GM23338 (cell line): Measurements from ENCODE around the gene NDUFB8. TPM values are rescaled to one million over a fixed set of nuclear protein-coding genes. Genes with fewer than 3 reads are reported as not detected.

Experiments
- ATAC-seq: fragments of 200-7000 bp; cut with Tn5 transposase; 3 replicates; pipeline ENCODE4 v1.9.1; 2020
- DNase-seq: peaks from one replicate; pipeline ENCODE4 v3.0.0-alpha.2; 2015; ENCODE audit warnings: low spot score
- H2AFZ ChIP-seq: fragments of 200-600 bp; sonication (generic); 2 replicates; pipeline ENCODE4 v1.8.0; 2016; ENCODE audit warnings: antibody characterized with exemption, mild to moderate bottlenecking, moderate library complexity
- H3F3A ChIP-seq: fragments of 200-600 bp; sonication (generic); replicated peaks from 2 replicates; pipeline ENCODE4 v1.8.0; 2017; ENCODE audit warnings: antibody characterized with exemption, mixed run types, low read depth
- H3K27ac ChIP-seq: fragments of 200-600 bp; sonication (generic); 2 replicates; pipeline ENCODE4 v1.6.1; 2016; ENCODE audit warnings: low read depth
- H3K27me3 ChIP-seq: fragments of 200-600 bp; sonication (generic); 2 replicates; pipeline ENCODE4 v1.8.0; 2016; ENCODE audit warnings: mild to moderate bottlenecking, mixed run types, moderate library complexity; ENCODE audit not compliant: insufficient read depth
- H3K36me3 ChIP-seq: fragments of 200-600 bp; sonication (generic); 2 replicates; pipeline ENCODE4 v1.8.0; 2016; ENCODE audit warnings: mild to moderate bottlenecking; ENCODE audit not compliant: insufficient read depth
- H3K4me1 ChIP-seq: fragments of 200-600 bp; sonication (generic); 2 replicates; pipeline ENCODE4 v1.8.0; 2016; ENCODE audit warnings: mild to moderate bottlenecking, moderate library complexity; ENCODE audit not compliant: insufficient read depth
- H3K4me2 ChIP-seq: fragments of 200-600 bp; sonication (generic); 2 replicates; pipeline ENCODE4 v1.7.1; 2017; ENCODE audit warnings: mixed run types
- H3K4me3 ChIP-seq: fragments of 200-600 bp; sonication (generic); 2 replicates; pipeline ENCODE4 v1.6.1; 2016; ENCODE audit warnings: mixed run types
- H3K79me2 ChIP-seq: fragments of 200-600 bp; sonication (generic); replicated peaks from 2 replicates; pipeline ENCODE4 v1.8.0; 2017; ENCODE audit warnings: mild to moderate bottlenecking; ENCODE audit not compliant: insufficient read depth
- H3K9me2 ChIP-seq: fragments of 200-600 bp; sonication (generic); 2 replicates; pipeline ENCODE4 v1.8.0; 2017; ENCODE audit not compliant: insufficient read depth
- H4K20me1 ChIP-seq: fragments of 200-600 bp; sonication (generic); replicated peaks from 2 replicates; pipeline ENCODE4 v1.8.0; 2017; ENCODE audit warnings: mild to moderate bottlenecking; ENCODE audit not compliant: insufficient read depth
- H3K27ac Mint-ChIP-seq: 2 replicates; pipeline ENCODE4 v1.8.0; 2020; ENCODE audit warnings: inconsistent platforms, mild to moderate bottlenecking, moderate library complexity, mixed read lengths
- H3K27me3 Mint-ChIP-seq: 3 replicates; pipeline ENCODE4 v1.8.0; 2022; ENCODE audit warnings: low read depth, mild to moderate bottlenecking, moderate library complexity, mixed read lengths, inconsistent platforms; ENCODE audit not compliant: insufficient read depth, poor library complexity
- H3K36me3 Mint-ChIP-seq: 3 replicates; pipeline ENCODE4 v1.8.0; 2021; ENCODE audit warnings: low read depth, mild to moderate bottlenecking, inconsistent platforms, moderate library complexity, mixed read lengths
- H3K4me1 Mint-ChIP-seq: 3 replicates; pipeline ENCODE4 v1.8.0; 2020; ENCODE audit warnings: mild to moderate bottlenecking, inconsistent platforms, mixed read lengths
- H3K4me3 Mint-ChIP-seq: 3 replicates; pipeline ENCODE4 v1.8.0; 2021; ENCODE audit warnings: moderate library complexity, mild to moderate bottlenecking, inconsistent platforms, mixed read lengths
- H3K9me3 Mint-ChIP-seq: 3 replicates; pipeline ENCODE4 v1.8.0; 2020; ENCODE audit warnings: moderate library complexity, mild to moderate bottlenecking, inconsistent platforms, mixed read lengths
- CREB1 ChIP-seq: fragments of 250-450 bp; sonication (Bioruptor Pico); IDR thresholded peaks from 2 replicates; pipeline ENCODE4 v1.5.0; 2020; ENCODE audit warnings: low read depth, mild to moderate bottlenecking, moderate library complexity
- EZH2 ChIP-seq: fragments of 200-600 bp; sonication (generic); IDR thresholded peaks from one replicate; pipeline ENCODE4 v1.8.0; 2017; ENCODE audit warnings: antibody characterized with exemption, mild to moderate bottlenecking, low read depth; ENCODE audit not compliant: unreplicated experiment
- EZH2phosphoT487 ChIP-seq: fragments of 200-600 bp; sonication (generic); IDR thresholded peaks from one replicate; pipeline ENCODE4 v1.8.1; 2018; ENCODE audit warnings: antibody characterized with exemption; ENCODE audit not compliant: unreplicated experiment
- JUNB ChIP-seq: IDR thresholded peaks from one replicate; pipeline ENCODE4 v1.6.1; 2016; ENCODE audit warnings: antibody characterized with exemption; ENCODE audit not compliant: unreplicated experiment
- NANOG ChIP-seq: IDR thresholded peaks from 2 replicates; pipeline ENCODE4 v1.6.1; 2016; ENCODE audit warnings: antibody characterized with exemption, borderline replicate concordance
- POLR2AphosphoS5 ChIP-seq: IDR thresholded peaks from 2 replicates; pipeline ENCODE4 v1.6.1; 2016; ENCODE audit warnings: antibody characterized with exemption, low read depth
- STAT1 ChIP-seq: IDR thresholded peaks from one replicate; pipeline ENCODE4 v1.6.1; 2016; ENCODE audit warnings: antibody characterized with exemption; ENCODE audit not compliant: unreplicated experiment
- ZNF114 ChIP-seq: fragments of 250-450 bp; sonication (Bioruptor Pico); IDR thresholded peaks from 2 replicates; pipeline ENCODE4 v1.5.0; 2020; ENCODE audit warnings: mild to moderate bottlenecking, moderate library complexity
- ZNF331 ChIP-seq: fragments of 250-450 bp; sonication (Bioruptor Pico); IDR thresholded peaks from 2 replicates; pipeline ENCODE4 v1.5.0; 2020; ENCODE audit warnings: low read depth, mild to moderate bottlenecking, moderate library complexity
- polyA plus RNA-seq: library from polyadenylated mRNA; unstranded; fragments of >200 nt; fragmentation: Nextera tagmentation; extraction: Ambion mirVana; gene quantifications from 2 replicates; pipeline ENCODE4 v1.2.1, GENCODE V29; 2016
- total RNA-seq: library from RNA; depleted of rRNA; stranded (reverse); fragments of >200 nt; shearing (Covaris generic); gene quantifications from 2 replicates; pipeline ENCODE4 v1.2.3, GENCODE V29; 2014
- TF ChIP-seq, protein P1 (sequence below): IDR thresholded peaks from 2 replicates; pipeline ENCODE4 v1.6.1; 2016; ENCODE audit warnings: antibody characterized with exemption
- TF ChIP-seq, protein P2 (sequence below): fragments of 250-450 bp; sonication (Bioruptor Pico); IDR thresholded peaks from 2 replicates; pipeline ENCODE4 v1.5.0; 2020; ENCODE audit warnings: mild to moderate bottlenecking, moderate library complexity
- TF ChIP-seq, protein P3 (sequence below): IDR thresholded peaks from one replicate; pipeline ENCODE4 v1.6.1; 2018; ENCODE audit warnings: antibody characterized with exemption; ENCODE audit not compliant: unreplicated experiment
- TF ChIP-seq, protein P4 (sequence below), 2 experiments: fragments of 200-600 bp in 1 of 2; sonication (generic) in 1 of 2; conservative IDR thresholded peaks; 2 replicates each; pipeline versions ENCODE4 v1.5.1 to v1.6.1; 2016 to 2017; ENCODE audit warnings: antibody characterized with exemption in 2 of 2, low read depth in 2 of 2, mild to moderate bottlenecking in 2 of 2, moderate library complexity in 1 of 2

NDUFB8 gene
- total and polyA plus RNA-seq, 2 experiments from 2014 or later: 131 to 464 TPM

DNA sequence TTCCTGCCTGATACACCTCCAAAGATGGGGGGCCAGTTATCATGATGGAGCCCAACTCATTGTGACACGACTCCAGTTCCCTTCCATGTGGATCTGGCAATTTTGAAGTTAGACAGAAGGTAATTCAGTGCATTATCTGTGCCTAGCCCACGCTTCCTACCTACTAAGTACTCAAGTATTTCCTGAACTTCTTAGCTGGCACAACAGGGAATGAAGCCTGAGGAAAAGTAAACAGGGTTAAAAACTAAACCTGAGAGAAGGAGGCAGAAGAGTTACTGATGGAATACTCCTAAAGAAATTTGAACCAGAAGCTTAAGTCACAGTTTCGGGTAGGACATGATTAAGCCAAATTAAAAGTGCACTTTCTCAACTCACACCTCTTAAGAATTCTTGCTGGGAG is 8.9 kb downstream of the NDUFB8 start:
- Histone ChIP-seq H3K9me2 (no peaks in the 10 kb centered on the region), H3K79me2 (no peaks in the 10 kb centered on the region), H4K20me1 (no peaks in the 10 kb centered on the region), H3K4me1 (peaks cover 5% of the 10 kb centered on the region; the same call in 1 of the 2 replicates), H3K36me3 (peaks cover 2% of the 10 kb centered on the region; the same call in 1 of the 2 replicates), H3K27me3 (peaks cover 22% of the 10 kb centered on the region), H3F3A (0 out of 2 replicates have a peak, but pooled peaks cover 4% of the 10 kb centered on the region), H2AFZ (no peak overlapping the region), H3K4me2 (no peak overlapping the region), H3K4me3 (no peak overlapping the region), H3K27ac (no peak overlapping the region)
- no peaks in the 10 kb centered on the region for H3K9me3 Mint-ChIP-seq
- peaks cover 20% of the 10 kb centered on the region for H3K27me3 Mint-ChIP-seq
- DNase-seq (no peak), ATAC-seq (no peak)
- no peak overlapping the region for H3K4me3 Mint-ChIP-seq
- peaks cover 19% of the 10 kb centered on the region; the same call in 2 of the 3 replicates for H3K36me3 Mint-ChIP-seq
- H3K4me1 Mint-ChIP-seq: no peaks in the 10 kb centered on the region; the same call in 2 of the 3 replicates
- no peak overlapping the region for H3K27ac Mint-ChIP-seq
- TF ChIP-seq, protein P1, sequence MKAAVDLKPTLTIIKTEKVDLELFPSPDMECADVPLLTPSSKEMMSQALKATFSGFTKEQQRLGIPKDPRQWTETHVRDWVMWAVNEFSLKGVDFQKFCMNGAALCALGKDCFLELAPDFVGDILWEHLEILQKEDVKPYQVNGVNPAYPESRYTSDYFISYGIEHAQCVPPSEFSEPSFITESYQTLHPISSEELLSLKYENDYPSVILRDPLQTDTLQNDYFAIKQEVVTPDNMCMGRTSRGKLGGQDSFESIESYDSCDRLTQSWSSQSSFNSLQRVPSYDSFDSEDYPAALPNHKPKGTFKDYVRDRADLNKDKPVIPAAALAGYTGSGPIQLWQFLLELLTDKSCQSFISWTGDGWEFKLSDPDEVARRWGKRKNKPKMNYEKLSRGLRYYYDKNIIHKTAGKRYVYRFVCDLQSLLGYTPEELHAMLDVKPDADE: no peak
- TF ChIP-seq ZNF114 (no peak), JUNB (no peak), EZH2 (no peak), POLR2AphosphoS5 (no peak), STAT1 (no peak), ZNF331 (CRISPR knock-in tag) (no peak), EZH2phosphoT487 (no peak), CREB1 (CRISPR knock-in tag) (no peak), NANOG (no peak)
- TF ChIP-seq, protein P2, sequence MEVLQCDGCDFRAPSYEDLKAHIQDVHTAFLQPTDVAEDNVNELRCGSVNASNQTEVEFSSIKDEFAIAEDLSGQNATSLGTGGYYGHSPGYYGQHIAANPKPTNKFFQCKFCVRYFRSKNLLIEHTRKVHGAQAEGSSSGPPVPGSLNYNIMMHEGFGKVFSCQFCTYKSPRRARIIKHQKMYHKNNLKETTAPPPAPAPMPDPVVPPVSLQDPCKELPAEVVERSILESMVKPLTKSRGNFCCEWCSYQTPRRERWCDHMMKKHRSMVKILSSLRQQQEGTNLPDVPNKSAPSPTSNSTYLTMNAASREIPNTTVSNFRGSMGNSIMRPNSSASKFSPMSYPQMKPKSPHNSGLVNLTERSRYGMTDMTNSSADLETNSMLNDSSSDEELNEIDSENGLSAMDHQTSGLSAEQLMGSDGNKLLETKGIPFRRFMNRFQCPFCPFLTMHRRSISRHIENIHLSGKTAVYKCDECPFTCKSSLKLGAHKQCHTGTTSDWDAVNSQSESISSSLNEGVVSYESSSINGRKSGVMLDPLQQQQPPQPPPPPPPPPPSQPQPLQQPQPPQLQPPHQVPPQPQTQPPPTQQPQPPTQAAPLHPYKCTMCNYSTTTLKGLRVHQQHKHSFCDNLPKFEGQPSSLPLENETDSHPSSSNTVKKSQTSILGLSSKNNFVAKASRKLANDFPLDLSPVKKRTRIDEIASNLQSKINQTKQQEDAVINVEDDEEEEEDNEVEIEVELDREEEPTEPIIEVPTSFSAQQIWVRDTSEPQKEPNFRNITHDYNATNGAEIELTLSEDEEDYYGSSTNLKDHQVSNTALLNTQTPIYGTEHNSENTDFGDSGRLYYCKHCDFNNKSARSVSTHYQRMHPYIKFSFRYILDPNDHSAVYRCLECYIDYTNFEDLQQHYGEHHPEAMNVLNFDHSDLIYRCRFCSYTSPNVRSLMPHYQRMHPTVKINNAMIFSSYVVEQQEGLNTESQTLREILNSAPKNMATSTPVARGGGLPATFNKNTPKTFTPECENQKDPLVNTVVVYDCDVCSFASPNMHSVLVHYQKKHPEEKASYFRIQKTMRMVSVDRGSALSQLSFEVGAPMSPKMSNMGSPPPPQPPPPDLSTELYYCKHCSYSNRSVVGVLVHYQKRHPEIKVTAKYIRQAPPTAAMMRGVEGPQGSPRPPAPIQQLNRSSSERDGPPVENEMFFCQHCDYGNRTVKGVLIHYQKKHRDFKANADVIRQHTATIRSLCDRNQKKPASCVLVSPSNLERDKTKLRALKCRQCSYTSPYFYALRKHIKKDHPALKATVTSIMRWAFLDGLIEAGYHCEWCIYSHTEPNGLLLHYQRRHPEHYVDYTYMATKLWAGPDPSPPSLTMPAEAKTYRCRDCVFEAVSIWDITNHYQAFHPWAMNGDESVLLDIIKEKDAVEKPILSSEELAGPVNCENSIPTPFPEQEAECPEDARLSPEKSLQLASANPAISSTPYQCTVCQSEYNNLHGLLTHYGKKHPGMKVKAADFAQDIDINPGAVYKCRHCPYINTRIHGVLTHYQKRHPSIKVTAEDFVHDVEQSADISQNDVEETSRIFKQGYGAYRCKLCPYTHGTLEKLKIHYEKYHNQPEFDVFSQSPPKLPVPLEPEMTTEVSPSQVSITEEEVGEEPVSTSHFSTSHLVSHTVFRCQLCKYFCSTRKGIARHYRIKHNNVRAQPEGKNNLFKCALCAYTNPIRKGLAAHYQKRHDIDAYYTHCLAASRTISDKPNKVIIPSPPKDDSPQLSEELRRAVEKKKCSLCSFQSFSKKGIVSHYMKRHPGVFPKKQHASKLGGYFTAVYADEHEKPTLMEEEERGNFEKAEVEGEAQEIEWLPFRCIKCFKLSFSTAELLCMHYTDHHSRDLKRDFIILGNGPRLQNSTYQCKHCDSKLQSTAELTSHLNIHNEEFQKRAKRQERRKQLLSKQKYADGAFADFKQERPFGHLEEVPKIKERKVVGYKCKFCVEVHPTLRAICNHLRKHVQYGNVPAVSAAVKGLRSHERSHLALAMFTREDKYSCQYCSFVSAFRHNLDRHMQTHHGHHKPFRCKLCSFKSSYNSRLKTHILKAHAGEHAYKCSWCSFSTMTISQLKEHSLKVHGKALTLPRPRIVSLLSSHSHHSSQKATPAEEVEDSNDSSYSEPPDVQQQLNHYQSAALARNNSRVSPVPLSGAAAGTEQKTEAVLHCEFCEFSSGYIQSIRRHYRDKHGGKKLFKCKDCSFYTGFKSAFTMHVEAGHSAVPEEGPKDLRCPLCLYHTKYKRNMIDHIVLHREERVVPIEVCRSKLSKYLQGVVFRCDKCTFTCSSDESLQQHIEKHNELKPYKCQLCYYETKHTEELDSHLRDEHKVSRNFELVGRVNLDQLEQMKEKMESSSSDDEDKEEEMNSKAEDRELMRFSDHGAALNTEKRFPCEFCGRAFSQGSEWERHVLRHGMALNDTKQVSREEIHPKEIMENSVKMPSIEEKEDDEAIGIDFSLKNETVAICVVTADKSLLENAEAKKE (CRISPR knock-in tag): no peak
- TF ChIP-seq, protein P3, sequence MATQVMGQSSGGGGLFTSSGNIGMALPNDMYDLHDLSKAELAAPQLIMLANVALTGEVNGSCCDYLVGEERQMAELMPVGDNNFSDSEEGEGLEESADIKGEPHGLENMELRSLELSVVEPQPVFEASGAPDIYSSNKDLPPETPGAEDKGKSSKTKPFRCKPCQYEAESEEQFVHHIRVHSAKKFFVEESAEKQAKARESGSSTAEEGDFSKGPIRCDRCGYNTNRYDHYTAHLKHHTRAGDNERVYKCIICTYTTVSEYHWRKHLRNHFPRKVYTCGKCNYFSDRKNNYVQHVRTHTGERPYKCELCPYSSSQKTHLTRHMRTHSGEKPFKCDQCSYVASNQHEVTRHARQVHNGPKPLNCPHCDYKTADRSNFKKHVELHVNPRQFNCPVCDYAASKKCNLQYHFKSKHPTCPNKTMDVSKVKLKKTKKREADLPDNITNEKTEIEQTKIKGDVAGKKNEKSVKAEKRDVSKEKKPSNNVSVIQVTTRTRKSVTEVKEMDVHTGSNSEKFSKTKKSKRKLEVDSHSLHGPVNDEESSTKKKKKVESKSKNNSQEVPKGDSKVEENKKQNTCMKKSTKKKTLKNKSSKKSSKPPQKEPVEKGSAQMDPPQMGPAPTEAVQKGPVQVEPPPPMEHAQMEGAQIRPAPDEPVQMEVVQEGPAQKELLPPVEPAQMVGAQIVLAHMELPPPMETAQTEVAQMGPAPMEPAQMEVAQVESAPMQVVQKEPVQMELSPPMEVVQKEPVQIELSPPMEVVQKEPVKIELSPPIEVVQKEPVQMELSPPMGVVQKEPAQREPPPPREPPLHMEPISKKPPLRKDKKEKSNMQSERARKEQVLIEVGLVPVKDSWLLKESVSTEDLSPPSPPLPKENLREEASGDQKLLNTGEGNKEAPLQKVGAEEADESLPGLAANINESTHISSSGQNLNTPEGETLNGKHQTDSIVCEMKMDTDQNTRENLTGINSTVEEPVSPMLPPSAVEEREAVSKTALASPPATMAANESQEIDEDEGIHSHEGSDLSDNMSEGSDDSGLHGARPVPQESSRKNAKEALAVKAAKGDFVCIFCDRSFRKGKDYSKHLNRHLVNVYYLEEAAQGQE: no peak
- TF ChIP-seq, protein P4, sequence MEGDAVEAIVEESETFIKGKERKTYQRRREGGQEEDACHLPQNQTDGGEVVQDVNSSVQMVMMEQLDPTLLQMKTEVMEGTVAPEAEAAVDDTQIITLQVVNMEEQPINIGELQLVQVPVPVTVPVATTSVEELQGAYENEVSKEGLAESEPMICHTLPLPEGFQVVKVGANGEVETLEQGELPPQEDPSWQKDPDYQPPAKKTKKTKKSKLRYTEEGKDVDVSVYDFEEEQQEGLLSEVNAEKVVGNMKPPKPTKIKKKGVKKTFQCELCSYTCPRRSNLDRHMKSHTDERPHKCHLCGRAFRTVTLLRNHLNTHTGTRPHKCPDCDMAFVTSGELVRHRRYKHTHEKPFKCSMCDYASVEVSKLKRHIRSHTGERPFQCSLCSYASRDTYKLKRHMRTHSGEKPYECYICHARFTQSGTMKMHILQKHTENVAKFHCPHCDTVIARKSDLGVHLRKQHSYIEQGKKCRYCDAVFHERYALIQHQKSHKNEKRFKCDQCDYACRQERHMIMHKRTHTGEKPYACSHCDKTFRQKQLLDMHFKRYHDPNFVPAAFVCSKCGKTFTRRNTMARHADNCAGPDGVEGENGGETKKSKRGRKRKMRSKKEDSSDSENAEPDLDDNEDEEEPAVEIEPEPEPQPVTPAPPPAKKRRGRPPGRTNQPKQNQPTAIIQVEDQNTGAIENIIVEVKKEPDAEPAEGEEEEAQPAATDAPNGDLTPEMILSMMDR (conservative IDR thresholded peaks at IDR 0.05; ENCODE audit: low read depth in 2 of 2): no peak
